ENCODE data around the gene METTL8. TPM values are rescaled to one million over a fixed set of nuclear protein-coding genes. Genes with fewer than 3 reads are reported as not detected.

METTL8 gene
- total and polyA plus RNA-seq, 9 donors = 4.5 to 33.0 (median 17.2) TPM

DNA sequence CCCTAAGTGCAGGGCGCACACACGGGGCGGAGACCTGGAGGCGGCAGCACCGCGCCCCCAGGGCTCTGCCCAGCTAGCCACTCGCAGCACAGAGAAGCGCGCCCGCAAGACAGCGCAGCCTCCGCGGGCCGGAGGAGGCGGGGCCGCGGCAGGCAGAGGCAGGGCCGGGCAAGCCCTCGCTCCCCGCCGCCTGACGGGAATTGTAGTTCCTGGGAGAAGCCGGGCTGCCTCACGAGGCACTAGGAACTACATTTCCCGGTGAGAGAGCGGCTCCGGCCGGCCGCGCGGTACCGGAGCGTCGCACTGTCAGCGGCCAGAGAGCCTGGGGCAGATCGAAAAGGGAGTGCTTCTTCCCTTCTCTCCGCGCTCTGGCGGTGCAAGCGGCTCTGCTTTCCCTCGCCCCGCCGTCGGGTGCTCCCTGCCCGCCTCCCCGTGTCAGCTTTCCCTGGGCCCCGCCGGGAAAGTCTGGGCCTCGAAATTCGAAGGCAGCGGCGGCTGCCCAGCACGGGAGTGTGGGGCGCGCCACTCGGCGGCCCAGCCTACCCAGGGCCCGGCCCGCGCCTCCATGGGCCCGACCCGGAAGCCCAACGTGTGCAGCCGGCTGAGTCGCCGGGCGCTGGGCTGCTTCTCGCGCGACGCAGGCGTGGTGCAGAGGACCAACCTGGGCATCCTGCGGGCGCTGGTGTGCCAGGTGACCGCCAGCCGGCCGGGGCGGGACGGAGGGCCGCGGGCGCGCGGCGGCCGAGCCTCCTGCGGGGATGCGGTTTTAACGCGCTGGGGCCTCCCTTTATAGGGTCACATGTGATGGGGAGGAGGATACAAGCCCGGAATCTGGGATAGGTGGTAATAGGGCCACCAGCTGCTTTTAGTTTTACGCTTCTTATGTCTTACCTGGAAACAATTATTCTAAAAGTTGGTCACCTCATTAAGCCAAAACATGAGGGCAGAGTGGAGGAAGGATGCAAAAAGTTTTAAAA lies 511 bp upstream of the METTL8 start, which contains the start of gene DCAF17:
Gene DCAF17, plus strand, starts transcription at position 214 of the 977 bp plus-strand sequence. Its CDS starts 352 bp downstream, at position 566.
- Histone ChIP-seq H3K36me3 (no peaks in the 10 kb centered on the region), H3K27ac (peak within 1 kb of the TSS; percentile 92 to 95), H3K9me3 (no peaks in the 10 kb centered on the region), H3K4me3 (peak within 1 kb of the TSS; percentile 73), H3K4me1 (ENCODE audit: insufficient read depth) (no peaks in the 10 kb centered on the region), H3K27me3 (no peaks in the 10 kb centered on the region)
- DNase-seq = peak; percentile 93 to 95 (median 94)
- intact Hi-C loops (cut with DNase I) = loop anchor here in 2 of 4 donors (2.0 to 10.0 kb wide), 3 partner anchors 88 to 270 kb away; partner anchors contain the start of genes CYBRD1 (in 2 of the 2) and TLK1 (in 1 of the 2)
- TF ChIP-seq, protein P1, sequence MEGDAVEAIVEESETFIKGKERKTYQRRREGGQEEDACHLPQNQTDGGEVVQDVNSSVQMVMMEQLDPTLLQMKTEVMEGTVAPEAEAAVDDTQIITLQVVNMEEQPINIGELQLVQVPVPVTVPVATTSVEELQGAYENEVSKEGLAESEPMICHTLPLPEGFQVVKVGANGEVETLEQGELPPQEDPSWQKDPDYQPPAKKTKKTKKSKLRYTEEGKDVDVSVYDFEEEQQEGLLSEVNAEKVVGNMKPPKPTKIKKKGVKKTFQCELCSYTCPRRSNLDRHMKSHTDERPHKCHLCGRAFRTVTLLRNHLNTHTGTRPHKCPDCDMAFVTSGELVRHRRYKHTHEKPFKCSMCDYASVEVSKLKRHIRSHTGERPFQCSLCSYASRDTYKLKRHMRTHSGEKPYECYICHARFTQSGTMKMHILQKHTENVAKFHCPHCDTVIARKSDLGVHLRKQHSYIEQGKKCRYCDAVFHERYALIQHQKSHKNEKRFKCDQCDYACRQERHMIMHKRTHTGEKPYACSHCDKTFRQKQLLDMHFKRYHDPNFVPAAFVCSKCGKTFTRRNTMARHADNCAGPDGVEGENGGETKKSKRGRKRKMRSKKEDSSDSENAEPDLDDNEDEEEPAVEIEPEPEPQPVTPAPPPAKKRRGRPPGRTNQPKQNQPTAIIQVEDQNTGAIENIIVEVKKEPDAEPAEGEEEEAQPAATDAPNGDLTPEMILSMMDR (IDR thresholded peaks at IDR 0.05) = peak in 2 of 3 donors; percentile 1 to 7
- TF ChIP-seq EP300 (IDR thresholded peaks at IDR 0.05) (no peak), POLR2A (IDR thresholded peaks at IDR 0.05) (peak; percentile 35)
- 0 to 1% (median 0%) methylated on average over 50 to 89 of the region's 92 CpGs for WGBS, 3 donors

DNA sequence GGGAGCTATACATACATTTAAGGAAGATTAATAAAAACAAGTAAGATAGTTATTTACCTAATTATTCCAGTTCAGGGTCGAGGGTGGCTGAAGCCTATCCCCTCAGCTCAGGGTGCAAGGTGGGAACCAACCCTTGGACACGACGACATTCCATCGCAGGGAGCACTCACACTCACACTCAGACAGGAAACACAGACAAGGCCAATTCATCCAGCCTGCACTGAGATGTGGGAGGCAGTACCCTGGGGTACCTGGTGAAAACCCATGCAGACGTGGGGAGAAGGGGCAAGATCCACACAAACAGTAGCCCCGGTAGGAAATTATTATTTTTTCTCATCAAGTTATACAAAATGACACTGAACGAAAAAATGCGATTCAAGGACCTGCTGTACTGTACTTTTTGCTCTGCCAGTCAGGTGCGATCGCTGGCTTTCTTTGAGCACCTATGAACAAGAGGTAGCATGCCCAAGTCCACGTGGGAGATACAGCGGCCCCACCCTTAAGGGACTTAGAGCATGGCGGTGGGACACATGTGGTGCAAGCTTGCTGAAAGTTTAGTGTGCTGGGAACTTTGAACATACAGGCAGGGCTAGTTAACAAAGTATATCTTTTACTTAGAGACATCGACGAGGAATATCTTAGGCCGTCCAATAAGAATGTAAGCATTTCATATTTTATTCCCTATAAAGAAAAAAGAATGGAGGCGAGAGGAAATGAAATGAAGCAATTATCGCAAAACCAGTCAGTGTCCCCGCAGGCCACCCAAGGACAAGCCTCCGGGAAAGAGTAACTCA lies 624 bp downstream of the METTL8 start:
- TF ChIP-seq, protein P1 (IDR thresholded peaks at IDR 0.05) = no peak
- TF ChIP-seq POLR2A (IDR thresholded peaks at IDR 0.05) = no peak
- no peak for TF ChIP-seq EP300 (IDR thresholded peaks at IDR 0.05)
- H3K36me3 ChIP-seq = no peaks in the 10 kb centered on the region
- intact Hi-C loops (cut with DNase I) = loop anchor here in 2 of 4 donors (10.0 kb wide), 2 partner anchors 92 to 268 kb away; partner anchors contain the start of genes CYBRD1 (in 1 of the 2) and TLK1 (in 1 of the 2)
- 22 to 30% (median 22%) methylated on average over 20 of the region's 20 CpGs for WGBS, 3 donors
- H3K9me3 ChIP-seq = no peaks in the 10 kb centered on the region
- peak overlapping the region in 1 of 2 donors; percentile 95 for H3K27ac ChIP-seq
- no peaks in the 10 kb centered on the region for H3K4me1 ChIP-seq (ENCODE audit: insufficient read depth)
- peak in 2 of 5 donors; percentile 22 to 28 for DNase-seq
- H3K27me3 ChIP-seq = no peaks in the 10 kb centered on the region
- H3K4me3 ChIP-seq = peak overlapping the region; percentile 73

DNA sequence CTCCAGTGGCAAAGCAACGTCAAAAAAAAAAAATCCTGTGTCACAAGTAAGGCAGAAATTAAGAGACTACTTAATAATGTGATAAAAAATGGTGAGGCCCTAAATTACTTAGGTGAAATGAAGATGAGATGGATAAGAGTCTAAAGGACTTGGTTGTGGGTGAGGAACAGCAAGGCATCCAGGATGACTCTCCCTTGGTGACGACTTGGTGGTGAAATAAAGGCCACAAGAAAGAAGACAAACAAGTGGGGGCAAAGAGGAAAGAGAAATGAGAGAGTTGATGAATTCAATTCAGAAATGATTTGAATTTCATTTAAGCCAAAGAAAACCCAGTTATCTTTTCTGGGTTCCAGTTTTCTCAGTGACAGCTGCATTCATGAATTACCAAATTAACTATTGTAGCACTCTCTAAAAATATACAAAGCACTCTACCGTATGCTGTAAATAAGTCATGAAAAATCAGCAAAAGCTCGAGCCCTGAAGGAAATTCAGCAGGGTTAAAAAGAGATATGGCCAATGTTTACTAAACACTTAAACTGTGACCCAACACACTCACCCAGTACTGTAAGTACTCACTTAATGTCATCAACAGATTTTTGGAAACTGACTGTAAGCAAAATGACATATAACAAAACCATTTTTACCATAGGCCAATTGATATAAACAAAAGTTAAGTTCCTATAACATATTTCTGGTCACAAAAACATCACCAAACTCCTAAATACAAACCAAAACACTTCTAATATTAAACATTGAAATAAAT lies 1.4 kb downstream of the METTL8 start:
- H3K4me1 ChIP-seq (ENCODE audit: insufficient read depth) = no peaks in the 10 kb centered on the region
- TF ChIP-seq POLR2A (IDR thresholded peaks at IDR 0.05) (no peak), EP300 (IDR thresholded peaks at IDR 0.05) (no peak)
- TF ChIP-seq, protein P1 (IDR thresholded peaks at IDR 0.05) = no peak
- H3K27me3 ChIP-seq = no peaks in the 10 kb centered on the region
- no peak overlapping the region for H3K27ac ChIP-seq
- no peaks in the 10 kb centered on the region for H3K36me3 ChIP-seq
- no peak for DNase-seq
- intact Hi-C loops (cut with DNase I) = loop anchor here in 2 of 4 donors (10.0 kb wide), 2 partner anchors 92 to 268 kb away; partner anchors contain the start of genes CYBRD1 (in 1 of the 2) and TLK1 (in 1 of the 2)
- WGBS, 3 donors = 51 to 61% (median 53%) methylated on average over 4 of the region's 4 CpGs
- H3K4me3 ChIP-seq = no peak overlapping the region
- H3K9me3 ChIP-seq = no peaks in the 10 kb centered on the region
